Kasumi-1 (cell line): ENCODE results near the gene XRN1.

Source experiments
- DNase-seq, 2 experiments: peaks; one replicate each; lab custom pipeline; 2025; lab: John Stamatoyannopoulos, UW

XRN1 gene

GRCh38 chr3:142269767-142270166, 178.1 kb downstream of the XRN1 start:
- no peak for DNase-seq

GRCh38 chr3:142268426-142268825, 179.4 kb downstream of the XRN1 start:
- no peak for DNase-seq

- DNase-seq = no peak
Observed at GRCh38 chr3:142267269-142267668, 180.6 kb downstream of the XRN1 start.

- no peak for DNase-seq
Observed at GRCh38 chr3:142263112-142263511, 184.7 kb downstream of the XRN1 start.

- DNase-seq = no peak
Observed at GRCh38 chr3:142259359-142259758, 188.5 kb downstream of the XRN1 start.

GRCh38 chr3:142256712-142257333, 191.0 kb downstream of the XRN1 start:
- DNase-seq = no peak
